Mononuclear cell (primary cell): ENCODE results near the gene OPN1MW3. TPM values are rescaled to one million over a fixed set of nuclear protein-coding genes. Genes with fewer than 3 reads are reported as not detected.
"Not testable (repeated sequence)": the region's sequence is repeated elsewhere in the genome, so short reads cannot be mapped to it uniquely, and the experiment has no call there.

Experiments used
- H3K27me3 ChIP-seq: 2 replicates; pipeline ENCODE4 v1.6.0; 2011; ENCODE audit warnings: low read length, control low read depth; ENCODE audit not compliant: insufficient read depth
- H3K4me1 ChIP-seq: 2 replicates; pipeline ENCODE4 v1.5.1; 2011; ENCODE audit warnings: mild to moderate bottlenecking, low read length, control low read depth; ENCODE audit not compliant: insufficient read depth
- H3K4me3 ChIP-seq: 2 replicates; pipeline ENCODE4 v1.5.1; 2011; ENCODE audit warnings: mild to moderate bottlenecking, low read length, moderate library complexity
- H3K9me3 ChIP-seq: 2 replicates; pipeline ENCODE4 v1.5.1; 2011; ENCODE audit warnings: low read depth, mild to moderate bottlenecking, control low read depth, low read length
- total RNA-seq: library from RNA; depleted of rRNA; stranded (reverse); fragments of >200 nt; gene quantifications from one replicate; pipeline ENCODE4 v1.2.3, GENCODE V29; 2012

Gene OPN1MW3
- total RNA-seq, 1 donor = not detected

DNA sequence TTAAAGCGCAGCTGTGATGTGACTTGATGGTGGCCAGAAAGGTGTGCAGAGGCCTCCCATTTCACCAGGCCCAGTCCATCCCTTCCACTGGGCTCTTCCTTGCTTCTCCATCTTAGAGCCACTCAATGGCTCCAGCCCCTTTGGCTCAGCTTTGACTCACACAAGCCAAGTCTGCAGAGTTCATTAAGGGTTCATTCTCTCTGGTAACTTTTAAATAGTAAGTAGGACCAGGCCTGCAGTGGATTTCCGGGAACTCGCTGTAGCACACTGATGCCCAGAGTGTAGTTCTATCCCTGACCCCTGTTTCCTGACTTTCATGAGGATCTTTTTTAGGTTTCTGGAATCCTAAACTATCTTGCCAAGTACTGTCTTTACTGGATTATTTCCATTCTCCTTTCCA is 11.9 kb downstream of the OPN1MW3 start:
- H3K4me1 ChIP-seq, H3K27me3 ChIP-seq, H3K9me3 ChIP-seq, H3K4me3 ChIP-seq: not testable (repeated sequence)

DNA sequence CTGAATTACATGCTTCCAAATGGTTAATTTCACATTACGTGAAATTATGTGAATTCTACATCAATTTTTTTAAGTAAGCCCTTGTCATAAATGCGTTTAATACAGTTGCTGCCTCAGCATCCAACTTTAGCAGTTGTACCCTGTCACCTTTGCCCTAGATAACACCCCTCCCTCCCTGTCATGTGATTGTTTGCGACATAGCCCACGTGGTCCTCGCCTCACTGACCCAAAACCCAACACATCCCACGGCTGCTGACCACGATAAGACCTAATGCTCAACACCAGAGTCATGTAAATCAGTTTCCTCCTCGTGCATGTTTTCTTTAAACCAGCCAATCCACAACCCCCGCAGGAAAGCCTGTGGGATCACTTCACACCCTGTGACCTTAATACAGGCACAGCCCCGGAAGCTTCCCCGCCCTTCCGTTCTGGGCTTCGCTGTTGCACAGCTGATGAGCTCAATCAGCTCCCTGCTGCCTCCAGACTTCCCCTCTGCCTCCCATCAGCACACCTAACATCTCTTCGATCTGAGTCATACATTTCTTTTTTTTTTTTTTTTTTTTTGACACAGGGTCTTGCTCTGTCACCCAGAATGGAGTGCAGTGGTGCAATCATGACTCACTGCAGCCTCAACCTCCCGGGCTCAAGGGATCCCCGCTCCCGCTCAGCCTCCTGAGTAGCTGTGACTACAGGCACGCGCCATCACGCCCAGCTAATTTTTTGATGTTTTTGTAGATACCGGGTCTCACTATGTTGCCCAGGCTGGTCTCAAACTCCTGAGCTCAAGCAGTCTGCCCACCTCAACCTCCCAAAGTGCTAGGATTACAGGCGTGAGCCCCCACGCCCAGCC is 27.3 kb downstream of the OPN1MW3 start:
- not testable (repeated sequence) for H3K4me1 ChIP-seq, H3K4me3 ChIP-seq, H3K9me3 ChIP-seq, H3K27me3 ChIP-seq

DNA sequence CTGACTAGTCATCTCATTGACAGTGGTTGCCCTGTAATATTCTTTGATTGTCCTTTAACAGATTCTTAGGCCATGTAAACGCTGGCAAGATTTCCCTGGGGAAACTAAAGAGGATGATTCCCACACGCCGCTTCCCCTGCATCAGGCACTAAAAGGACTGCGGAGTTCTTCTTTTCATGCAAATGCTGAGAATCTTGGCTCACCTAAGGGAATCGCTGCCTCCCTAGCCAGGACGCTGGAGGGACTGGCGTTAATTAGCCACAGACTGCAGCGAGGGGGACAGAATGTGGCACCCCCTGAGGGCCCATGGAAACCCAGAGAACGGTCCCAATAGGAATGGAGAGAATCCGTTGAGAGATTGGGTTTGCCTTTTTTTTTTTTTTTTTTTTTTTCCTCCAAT is 29.0 kb downstream of the OPN1MW3 start:
- H3K9me3 ChIP-seq, H3K4me3 ChIP-seq, H3K27me3 ChIP-seq: not testable (repeated sequence)

GRCh38 chrX:154294791-154295574 is 37.6 kb downstream of the OPN1MW3 start, which contains the start of gene TEX28:
TEX28 (minus strand) TSS chrX:154295124; CDS start chrX:154292117, 3,007 bp downstream.
- no peaks in the 10 kb centered on the region for H3K4me1 ChIP-seq
- no peaks in the 10 kb centered on the region for H3K27me3 ChIP-seq
- no peaks in the 10 kb centered on the region for H3K9me3 ChIP-seq
- H3K4me3 ChIP-seq = no peak within 1 kb of the TSS

More for the DNA sequence above, 29.0 kb downstream of the OPN1MW3 start:
- H3K4me1 ChIP-seq = not testable (repeated sequence)

- H3K27me3 ChIP-seq = no peaks in the 10 kb centered on the region
- H3K4me1 ChIP-seq = peaks cover 6% of the 10 kb centered on the region
Observed at GRCh38 chrX:154295664-154296310, 38.4 kb downstream of the OPN1MW3 start, which contains the start of gene TKTL1. TKTL1 (plus strand) TSS chrX:154295795; CDS start chrX:154295860, 65 bp downstream.

DNA sequence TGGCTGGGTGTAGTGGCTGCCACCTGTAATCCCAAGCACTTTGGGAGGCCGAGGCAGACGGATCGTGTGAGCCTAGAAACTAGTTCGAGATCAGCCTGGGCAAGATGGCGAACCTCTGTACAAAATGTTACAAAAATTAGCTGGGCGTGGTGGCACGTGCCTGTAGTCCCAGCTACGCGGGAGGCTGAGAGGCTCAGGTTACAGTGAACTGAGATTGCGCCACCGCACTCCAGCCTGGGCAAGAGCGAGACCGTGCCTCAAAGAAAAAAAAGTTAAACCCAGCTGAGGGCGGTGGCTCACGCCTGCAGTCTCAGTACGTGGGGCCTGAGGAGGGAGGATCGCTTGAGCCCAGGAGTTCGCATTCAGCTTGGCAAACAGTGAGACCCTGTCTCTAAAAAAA is 39.3 kb downstream of the OPN1MW3 start:
- H3K27me3 ChIP-seq = no peaks in the 10 kb centered on the region
- H3K4me3 ChIP-seq = no peak overlapping the region
- H3K9me3 ChIP-seq = no peaks in the 10 kb centered on the region
- peaks cover 7% of the 10 kb centered on the region for H3K4me1 ChIP-seq

More at GRCh38 chrX:154295664-154296310, 38.4 kb downstream of the OPN1MW3 start, which contains the start of gene TKTL1:
- Histone ChIP-seq H3K4me3 (no peak within 1 kb of the TSS), H3K9me3 (no peaks in the 10 kb centered on the region)

- peaks cover 7% of the 10 kb centered on the region for H3K4me1 ChIP-seq
- no peak overlapping the region for H3K4me3 ChIP-seq
- no peaks in the 10 kb centered on the region for H3K27me3 ChIP-seq
- no peaks in the 10 kb centered on the region for H3K9me3 ChIP-seq
Observed at GRCh38 chrX:154298312-154298711, 40.9 kb downstream of the OPN1MW3 start.

- H3K4me1 ChIP-seq = peaks cover 17% of the 10 kb centered on the region
- H3K27me3 ChIP-seq = no peaks in the 10 kb centered on the region
- H3K4me3 ChIP-seq = no peak overlapping the region
Observed at GRCh38 chrX:154300816-154301215, 43.4 kb downstream of the OPN1MW3 start.

DNA sequence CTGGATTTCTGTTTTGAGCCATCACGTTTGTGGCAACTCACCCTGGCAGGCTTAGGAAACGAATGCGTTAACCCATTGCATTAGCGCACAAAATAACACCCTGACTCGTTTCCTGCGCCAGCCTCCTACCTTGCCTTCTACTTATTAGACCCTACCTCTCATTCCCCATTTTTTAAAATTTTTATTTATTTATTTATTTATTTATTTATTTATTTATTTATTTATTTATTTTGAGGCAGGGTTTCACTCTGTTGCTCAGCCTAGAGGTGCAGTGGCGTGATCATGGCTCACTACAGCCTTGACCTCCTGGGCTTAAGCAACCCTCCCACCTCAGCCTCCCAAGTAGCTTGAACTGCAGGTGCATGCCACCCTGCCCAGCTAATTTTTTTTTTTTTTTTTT is 45.6 kb downstream of the OPN1MW3 start:
- H3K4me1 ChIP-seq = peaks cover 27% of the 10 kb centered on the region

More at GRCh38 chrX:154300816-154301215, 43.4 kb downstream of the OPN1MW3 start:
- no peaks in the 10 kb centered on the region for H3K9me3 ChIP-seq

GRCh38 chrX:154303476-154303875 is 46.1 kb downstream of the OPN1MW3 start:
- no peak overlapping the region for H3K4me3 ChIP-seq
- H3K27me3 ChIP-seq = no peaks in the 10 kb centered on the region
- H3K4me1 ChIP-seq = peaks cover 32% of the 10 kb centered on the region
- no peaks in the 10 kb centered on the region for H3K9me3 ChIP-seq

More for the DNA sequence above, 45.6 kb downstream of the OPN1MW3 start:
- H3K27me3 ChIP-seq, H3K4me3 ChIP-seq, H3K9me3 ChIP-seq: not testable (repeated sequence)

- Histone ChIP-seq H3K4me1 (peaks cover 38% of the 10 kb centered on the region), H3K4me3 (no peak overlapping the region), H3K9me3 (no peaks in the 10 kb centered on the region), H3K27me3 (no peaks in the 10 kb centered on the region)
Observed at GRCh38 chrX:154304846-154305245, 47.5 kb downstream of the OPN1MW3 start.

DNA sequence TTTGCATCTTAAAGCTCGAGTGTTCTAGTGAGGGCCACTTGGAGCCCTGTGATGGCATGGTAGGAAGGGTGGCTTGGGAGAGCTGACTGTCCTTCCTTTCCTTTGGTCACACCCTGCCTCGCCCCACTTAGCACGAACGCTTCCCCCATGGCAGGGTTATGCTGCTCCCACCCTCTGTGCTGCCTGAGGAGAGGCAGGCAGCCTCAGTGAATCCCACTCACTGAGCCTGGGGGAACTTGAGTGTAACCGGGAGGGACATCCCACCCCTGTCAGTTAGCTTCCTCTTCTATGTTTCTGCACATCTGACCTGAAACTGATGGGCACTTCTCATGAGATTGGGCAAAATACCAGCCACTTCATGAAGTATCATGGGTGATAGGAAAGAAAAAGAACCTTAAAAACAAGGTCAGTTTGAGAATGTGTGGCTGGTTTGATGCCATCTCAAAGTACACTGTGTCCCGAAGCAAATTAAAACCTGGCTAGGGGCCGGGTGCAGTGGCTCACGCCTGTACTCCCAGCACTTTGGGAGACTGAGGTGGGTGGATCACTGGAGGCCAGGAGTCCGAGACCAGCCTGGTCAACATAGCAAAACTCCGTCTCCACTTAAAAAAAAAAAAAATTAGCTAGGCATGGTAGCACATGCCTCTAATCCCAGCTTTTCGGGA is 48.3 kb downstream of the OPN1MW3 start:
- no peak overlapping the region for H3K4me3 ChIP-seq
- H3K27me3 ChIP-seq = no peaks in the 10 kb centered on the region
- no peaks in the 10 kb centered on the region for H3K9me3 ChIP-seq

DNA sequence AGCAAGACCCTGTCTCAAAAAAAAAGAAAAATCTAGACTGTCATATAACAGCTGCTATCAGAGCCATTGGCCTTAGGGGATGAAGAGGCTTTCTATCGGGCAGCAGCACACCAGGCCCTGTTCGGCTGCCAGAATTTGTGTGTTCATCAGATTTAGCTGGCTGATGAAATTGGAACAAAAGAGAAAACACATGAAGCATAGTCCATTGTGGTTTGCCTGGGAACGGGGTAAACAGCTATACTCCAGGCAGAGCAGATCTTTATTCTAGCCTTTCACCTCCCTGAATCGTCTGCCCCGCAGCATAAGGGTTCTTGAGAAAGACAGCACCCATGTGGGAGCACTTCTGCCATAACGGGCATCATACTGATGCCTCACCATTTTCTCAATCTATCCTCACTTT is 49.8 kb downstream of the OPN1MW3 start:
- H3K9me3 ChIP-seq = no peaks in the 10 kb centered on the region
- H3K27me3 ChIP-seq = no peaks in the 10 kb centered on the region
- H3K4me1 ChIP-seq = peaks cover 42% of the 10 kb centered on the region
- no peak overlapping the region for H3K4me3 ChIP-seq

More for the DNA sequence above, 48.3 kb downstream of the OPN1MW3 start:
- H3K4me1 ChIP-seq = peaks cover 40% of the 10 kb centered on the region

- no peaks in the 10 kb centered on the region for H3K27me3 ChIP-seq
- no peak overlapping the region for H3K4me3 ChIP-seq
- H3K9me3 ChIP-seq = no peaks in the 10 kb centered on the region
- peaks cover 48% of the 10 kb centered on the region for H3K4me1 ChIP-seq
Observed at GRCh38 chrX:154308108-154308946, 50.9 kb downstream of the OPN1MW3 start.
